Transverse colon (tissue), 4 donors: Measurements from ENCODE around the gene SP9.

Experiments used
- CTCF ChIP-seq, 5 experiments: fragments of 200-600 bp in 3 of 5; fragments of 450-650 bp in 2 of 5; sonication (generic) in 3 of 5; IDR thresholded peaks; 1 replicate in 2 of 5; 2 replicates in 3 of 5; pipeline ENCODE4 v1.5.1; 2016 to 2017; ENCODE audit warnings: antibody characterized with exemption in 5 of 5, inconsistent platforms in 3 of 5, mild to moderate bottlenecking in 2 of 5, moderate library complexity in 1 of 5
- POLR2A ChIP-seq: fragments of 450-650 bp; IDR thresholded peaks from one replicate; pipeline ENCODE4 v1.6.1; 2016; ENCODE audit warnings: antibody characterized with exemption, mild to moderate bottlenecking, moderate library complexity
- POLR2AphosphoS5 ChIP-seq, 3 donors: sonication (generic); formaldehyde crosslinking; IDR thresholded peaks; one replicate each; pipeline ENCODE4 v1.6.1; 2016; ENCODE audit warnings: antibody characterized with exemption in 3 of 3

- no peak for TF ChIP-seq POLR2AphosphoS5 (IDR thresholded peaks at IDR 0.05)
- TF ChIP-seq CTCF (IDR thresholded peaks at IDR 0.05) = no peak
- no peak for TF ChIP-seq POLR2A
Measured at GRCh38 chr2:174322149-174322548, 12.6 kb upstream of the SP9 start.
